ENCODE measurements around the gene RHBDL3.
A peak's percentile ranks its signal among the peaks of the same experiment; 100 is the strongest.

The RHBDL3 gene

GRCh38 chr17:32266389-32267301 is 1.0 kb downstream of the RHBDL3 start:
- DNase-seq: no peak

DNA sequence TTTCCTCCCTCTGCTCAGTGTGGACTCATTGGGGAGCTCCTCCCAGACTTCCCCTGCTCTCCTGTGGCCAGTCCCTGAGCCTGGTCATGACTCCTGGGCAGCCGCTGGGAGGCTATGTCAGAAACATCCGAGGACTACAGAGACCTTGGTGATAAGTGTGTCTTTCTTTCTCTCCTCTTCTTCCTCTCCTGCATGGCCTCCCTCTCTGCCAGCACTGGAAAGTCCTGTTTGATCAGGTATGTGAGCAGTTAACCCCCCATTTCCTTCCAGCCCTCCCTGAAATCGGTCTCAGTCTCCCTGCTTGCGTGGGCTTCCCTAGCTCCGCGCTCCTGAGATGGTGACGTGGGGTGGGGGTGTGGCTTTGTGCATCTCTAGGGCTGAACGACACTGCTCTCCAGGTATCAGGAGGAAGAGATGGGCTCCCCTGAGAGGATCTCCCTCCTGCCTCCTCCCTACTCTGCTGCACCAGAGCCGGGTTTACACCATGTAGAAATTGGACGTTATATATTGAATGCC is 2.1 kb downstream of the RHBDL3 start:
- DNase-seq: no peak

DNA sequence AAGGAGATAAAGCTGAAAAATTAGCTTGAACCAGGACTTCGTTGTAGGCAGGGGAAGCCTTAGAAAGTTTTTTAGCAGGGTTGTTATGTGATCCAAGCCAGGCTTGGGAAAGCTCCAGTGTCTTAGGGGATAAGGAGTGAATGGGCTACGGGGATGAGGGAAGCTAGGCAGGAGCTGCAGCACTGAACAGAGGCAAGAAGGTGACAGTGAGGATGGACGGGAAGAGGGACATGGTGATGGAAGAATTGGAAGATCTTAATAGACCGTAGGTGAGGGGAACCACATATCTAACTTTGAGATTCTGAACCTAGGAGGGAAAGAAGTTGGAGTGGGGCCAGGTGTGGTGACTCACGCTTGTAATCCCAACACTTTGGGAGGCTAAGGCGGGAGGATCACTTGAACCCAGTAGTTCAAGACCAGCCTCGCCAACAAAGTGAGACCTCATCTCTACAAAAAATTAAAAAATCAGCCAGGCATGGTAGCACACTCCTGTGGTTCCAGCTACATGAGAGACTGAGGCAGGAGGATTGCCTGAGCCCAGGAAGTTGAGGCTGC is 3.2 kb downstream of the RHBDL3 start:
- DNase-seq: no peak

DNA sequence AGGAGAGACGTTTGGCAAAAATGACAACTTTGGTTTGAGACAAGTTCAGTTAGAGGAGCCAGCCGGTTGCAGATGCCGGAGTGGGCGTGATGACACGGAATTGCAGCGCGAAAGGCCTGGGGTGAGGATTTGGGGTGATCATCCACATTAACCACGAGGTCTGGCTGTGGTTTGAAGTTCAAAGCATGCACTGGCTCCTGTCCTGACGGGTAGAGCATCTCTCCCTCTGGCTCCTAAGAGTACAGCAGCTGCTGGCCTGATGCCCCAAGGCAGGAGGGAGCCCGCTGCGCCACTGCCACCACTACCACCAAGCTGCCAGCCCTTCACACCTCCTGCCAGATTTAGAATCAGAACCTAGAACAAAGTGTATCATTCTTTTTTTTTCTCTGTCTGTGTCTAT is 3.7 kb downstream of the RHBDL3 start:
- no peak for DNase-seq

DNA sequence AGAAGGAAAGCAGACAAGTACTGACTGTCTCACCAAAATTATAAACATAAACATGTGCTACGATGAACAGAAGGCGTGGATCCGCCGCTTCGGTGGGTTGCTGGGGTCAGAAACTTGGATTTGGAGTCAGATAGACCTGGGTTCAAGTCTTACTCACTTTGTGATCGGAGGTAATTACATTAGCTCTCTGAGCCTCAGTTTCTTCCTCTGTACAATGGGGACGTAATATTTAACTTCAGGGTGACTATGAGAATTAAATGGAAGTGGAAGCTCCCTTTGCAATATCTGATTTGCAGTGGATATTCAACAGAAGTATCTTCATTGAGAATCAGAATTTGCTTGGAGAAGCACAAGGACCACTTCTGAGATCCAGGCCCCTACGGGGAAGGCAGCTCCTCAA is 6.2 kb downstream of the RHBDL3 start:
- DNase-seq: no peak

DNA sequence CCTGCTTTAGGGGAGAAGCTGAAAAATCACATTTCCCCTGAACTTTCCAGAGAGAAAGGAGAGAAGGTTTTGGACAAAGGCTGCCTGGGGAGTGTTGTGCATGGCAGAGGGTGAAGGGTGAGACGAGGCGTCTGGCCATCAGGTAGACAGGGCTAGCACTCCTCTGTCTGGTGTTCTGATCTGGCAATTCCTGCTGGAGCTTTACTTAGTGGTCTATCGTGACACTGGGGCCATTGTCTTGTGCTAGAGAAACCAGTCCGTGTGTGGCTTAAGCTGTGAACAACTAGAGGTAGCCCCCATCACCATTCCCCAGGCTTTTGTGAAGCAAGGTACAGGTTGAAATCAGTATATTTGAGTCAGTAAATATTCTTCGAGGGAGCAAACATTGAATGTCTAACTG is 8.5 kb downstream of the RHBDL3 start:
- DNase-seq: no peak

DNA sequence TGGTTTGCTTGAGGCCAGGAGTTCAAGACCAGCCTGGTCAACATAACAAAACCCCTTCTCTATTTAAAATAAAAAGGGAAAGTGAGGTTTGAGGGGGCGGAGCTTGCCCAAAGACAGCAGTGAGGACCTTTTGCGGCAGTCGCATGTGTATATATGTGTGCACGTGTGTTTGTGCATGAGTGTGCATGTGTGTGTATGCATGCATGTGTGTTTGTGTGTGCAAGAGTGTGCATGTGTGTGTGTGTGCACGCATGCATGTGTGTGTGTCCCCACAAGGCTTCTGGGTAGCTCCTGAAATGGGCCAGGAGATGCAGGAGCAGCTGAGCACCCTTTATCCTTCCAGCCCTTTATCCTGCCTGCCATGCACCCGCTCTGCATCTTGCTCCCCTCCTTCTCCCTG is 9.0 kb downstream of the RHBDL3 start:
- DNase-seq: no peak

DNA sequence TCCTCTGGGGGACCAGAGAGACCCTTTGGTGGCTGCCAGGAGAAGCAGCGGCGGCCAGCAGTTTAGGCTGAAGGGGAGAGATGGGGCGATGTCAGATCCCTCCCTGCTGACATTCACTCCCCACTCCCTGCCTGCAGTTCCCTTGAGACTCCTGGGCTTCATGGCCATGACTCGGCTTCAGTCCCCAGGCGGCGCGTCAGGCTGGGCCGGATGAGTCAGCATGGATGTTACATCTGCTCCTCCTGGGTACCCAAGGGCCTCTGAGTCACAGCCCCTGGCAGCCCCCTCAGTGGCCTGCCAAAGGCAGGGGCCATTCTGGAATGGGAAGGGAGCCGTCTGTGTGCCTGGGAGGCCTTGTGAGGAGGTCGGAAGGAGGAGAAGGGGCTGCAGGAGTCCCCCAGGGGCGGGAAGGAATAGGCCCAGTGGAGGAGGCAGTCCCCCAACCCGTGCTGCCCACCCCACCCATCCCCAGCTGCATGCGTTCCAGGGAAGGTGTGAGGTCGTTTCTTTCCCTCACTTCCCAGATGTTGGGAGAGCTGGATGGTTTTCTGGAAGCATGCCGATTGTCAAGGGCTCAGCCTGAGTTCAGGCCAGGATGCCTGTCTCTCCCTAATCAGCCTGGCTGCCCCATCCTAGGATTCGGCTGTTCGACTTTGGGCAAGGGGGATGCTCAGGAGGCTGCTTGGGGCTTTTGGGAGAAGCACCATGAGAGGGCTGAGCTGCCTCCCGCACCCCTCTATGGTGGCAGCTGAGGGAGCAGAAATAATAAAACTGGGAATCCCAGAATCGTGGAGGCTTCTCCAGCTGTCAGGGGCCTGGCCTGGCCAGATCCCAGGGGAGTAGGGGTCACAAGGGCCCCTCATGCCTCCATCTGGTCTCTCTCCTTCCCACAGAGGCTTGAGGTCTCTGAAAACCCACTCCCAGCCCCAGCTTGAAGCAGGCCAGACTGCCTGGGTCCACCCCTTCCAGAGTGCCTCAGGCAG is 9.7 kb downstream of the RHBDL3 start:
- peak; percentile 18 for DNase-seq

DNA sequence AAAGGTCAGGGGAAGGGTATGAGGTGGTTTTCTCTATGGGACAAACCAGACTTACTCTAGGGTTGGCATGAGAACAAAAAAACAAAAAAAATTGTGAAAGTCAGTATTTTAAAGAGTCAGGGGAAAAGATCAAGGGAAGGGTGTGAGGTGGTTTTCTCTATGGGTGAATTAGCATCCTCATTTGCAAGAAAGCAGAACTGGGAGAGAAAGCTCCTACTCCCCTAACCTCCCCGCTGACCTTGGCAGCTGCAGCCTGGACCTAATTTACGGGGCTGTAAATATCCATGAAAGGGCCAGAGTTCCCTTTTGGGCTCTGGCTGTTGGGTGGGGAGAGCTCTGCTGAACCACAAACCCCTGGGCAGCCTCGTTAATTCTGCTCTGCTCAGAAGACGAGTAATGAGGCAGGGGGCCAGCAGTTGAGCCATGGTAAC is 10.6 kb downstream of the RHBDL3 start:
- DNase-seq: no peak

DNA sequence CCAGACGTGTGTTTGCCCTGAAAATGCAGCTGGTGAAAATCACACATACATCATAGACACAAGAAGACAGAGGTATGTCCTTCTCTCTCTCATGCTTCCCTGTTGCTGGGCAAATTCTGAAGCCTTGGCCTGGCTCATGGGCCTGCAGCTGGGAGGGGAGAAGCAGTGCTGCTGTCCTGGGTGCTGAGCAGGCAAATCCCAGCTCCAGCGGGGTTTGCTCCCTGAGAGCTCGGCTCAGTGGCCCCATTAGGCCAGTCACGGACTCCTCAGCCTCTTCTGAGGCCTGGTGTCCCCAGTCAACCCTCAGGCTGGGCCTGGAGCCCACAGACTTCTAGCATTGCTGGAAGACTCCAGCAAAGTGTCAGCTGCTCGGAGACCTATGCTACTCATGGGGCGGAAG is 11.7 kb downstream of the RHBDL3 start:
- no peak for DNase-seq

DNA sequence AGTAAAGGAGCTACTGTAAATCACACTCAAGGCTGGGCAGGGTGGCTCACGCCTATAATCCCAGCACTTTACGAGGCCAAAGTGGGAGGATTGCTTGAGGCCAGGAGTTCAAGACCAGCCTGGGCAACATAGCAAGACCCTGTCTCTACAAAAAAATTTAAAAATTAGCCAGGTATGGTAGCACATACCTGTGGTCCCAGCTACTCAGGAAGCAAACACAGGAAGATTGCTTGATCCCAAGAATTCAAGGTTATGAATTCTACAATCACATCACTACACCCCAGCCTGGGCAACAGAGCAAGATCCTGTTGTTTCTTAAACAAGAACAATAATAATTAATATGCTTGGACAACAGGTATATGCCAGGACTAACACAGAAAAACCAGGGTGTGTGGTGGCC is 13.2 kb downstream of the RHBDL3 start:
- no peak for DNase-seq

DNA sequence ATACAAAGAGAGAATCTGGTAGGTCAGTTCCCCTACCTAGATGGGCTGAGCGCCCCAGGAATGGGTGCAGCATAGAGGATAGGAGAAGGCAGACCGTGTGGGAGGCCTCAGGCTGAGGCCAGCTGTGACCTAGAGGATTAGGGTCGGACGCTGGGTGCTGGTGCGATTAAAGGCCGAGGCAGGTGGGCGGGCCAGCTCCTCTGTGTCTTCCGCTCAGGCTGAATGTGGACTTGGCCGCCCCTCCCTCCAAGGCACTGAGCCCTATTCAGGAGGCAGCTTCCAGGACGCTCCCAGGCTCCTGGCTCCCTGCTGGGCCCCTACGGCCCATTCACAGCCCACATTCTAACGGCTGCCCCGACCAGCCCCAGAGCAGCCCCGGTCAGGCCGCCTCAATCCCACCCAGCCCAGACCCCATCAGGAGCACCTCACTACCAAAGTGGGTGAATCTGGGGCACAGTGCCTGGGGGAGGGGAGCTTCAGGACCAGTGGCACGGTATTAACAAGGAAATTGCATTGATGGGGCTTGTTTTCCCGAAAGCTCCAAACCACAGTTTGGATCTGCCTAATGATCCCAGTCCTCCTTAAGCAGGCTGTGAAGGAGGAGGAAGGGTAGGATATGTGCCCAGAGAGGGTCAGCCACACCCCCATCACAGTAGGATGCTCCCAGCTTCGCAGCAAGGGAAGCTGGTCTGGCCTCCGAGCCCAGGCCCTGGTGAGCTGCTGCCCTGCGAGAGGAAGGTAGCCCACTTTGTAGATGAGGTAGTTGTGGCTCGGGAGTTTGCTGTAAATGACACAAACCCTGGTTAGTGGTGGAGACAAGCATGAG is 14.5 kb downstream of the RHBDL3 start:
- DNase-seq: no peak

DNA sequence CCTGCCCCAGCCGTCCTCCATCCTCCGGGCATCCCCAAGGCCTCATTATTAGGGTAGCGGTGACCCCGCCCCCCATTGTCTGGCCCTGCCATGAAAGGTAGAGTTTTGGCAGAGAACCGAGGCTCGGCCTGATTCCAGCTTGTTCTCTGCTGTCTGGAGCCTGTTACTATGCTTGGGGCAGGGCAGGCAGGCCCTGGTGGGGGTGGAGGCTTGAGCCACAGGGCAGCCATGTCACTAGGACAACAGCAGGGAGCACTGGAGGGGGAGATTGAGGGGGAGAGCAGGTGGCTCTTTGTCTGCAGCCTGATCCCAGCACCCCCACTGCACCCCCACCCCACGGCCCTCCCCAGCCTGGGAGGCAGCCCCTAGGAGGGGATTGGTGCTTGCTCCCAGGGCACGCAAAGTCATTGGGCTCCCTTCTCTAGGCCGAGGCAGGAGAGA is 15.4 kb downstream of the RHBDL3 start:
- no peak for DNase-seq

GRCh38 chr17:32283745-32284201 is 18.1 kb downstream of the RHBDL3 start:
- DNase-seq: no peak

- DNase-seq: peak; percentile 78
Observed at GRCh38 chr17:32285306-32285705, 19.7 kb downstream of the RHBDL3 start.

GRCh38 chr17:32285746-32286517 is 20.3 kb downstream of the RHBDL3 start:
- peak; percentile 62 for DNase-seq

DNA sequence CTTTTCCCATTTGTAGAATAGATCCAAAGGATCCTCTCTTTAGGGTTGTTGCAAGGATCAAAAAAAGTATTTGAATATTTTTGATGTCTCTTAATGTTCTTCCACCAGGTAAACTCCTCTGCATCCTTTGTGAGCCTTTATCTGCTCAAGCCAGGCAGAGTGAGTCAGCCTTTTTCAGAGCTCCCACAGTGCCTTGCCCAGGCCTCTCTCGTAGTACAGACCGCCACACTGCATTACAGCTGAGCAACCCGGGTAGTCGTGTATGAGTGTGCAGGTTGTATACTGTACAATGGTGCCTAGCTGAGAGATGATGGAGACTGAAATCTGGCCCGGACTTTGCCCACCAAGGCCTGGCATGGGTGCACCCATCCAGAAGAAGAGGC is 20.9 kb downstream of the RHBDL3 start:
- peak; percentile 96 for DNase-seq

DNA sequence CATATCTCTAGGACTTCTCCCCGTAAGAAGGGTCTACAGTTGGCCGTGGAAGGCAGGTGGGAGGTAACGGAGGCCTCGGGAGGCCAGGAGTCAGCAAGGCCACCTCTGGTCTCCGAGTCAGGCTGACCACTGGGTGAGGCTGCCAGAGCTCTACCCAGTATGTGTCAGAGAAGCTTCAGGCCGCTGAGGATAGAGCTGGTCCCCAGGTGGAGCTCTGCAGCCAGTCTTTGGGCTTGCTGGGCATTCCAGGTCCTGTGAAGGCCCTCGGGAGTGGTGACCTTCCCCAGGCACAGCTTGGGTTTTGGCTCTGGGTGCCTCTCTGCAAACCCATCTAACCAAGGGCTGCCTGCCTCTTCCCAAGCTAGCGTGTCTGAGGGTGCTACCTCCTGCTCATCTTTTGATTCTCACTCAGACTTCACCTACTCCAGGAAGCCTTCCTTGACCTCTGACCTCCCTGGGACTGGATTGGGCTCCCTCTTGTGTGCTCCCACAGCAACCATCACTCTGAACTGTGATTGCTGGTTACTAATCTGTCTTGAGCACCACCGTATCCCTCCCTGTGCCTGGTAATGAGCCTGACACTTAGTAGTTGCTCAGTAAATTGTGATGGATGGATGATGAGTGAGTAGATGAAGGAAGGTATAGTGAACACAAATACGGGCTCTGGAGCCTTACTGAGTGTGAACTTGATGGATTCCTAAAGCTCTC is 22.3 kb downstream of the RHBDL3 start:
- no peak for DNase-seq

GRCh38 chr17:32288615-32289014 is 23.0 kb downstream of the RHBDL3 start:
- no peak for DNase-seq

- DNase-seq: no peak
Observed at GRCh38 chr17:32289471-32290070, 23.9 kb downstream of the RHBDL3 start.

Data from hematopoietic multipotent progenitor cell treated with erythropoietin and hydrocortisone succinate and interleukin-3 and kit ligand, for 8 days (in vitro differentiated cells).